Activated CD4-positive, alpha-beta T cell treated with anti-CD3 and anti-CD28 coated beads for 24 hours (primary cell): ENCODE results near the gene USP54.
"Not testable (repeated sequence)": the region's sequence is repeated elsewhere in the genome, so short reads cannot be mapped to it uniquely, and the experiment has no call there.

Source experiments
- DNase-seq, 2 donors: peaks; one replicate each; pipeline ENCODE4 v3.0.0-alpha.2; 2020; ENCODE audit warnings: low read depth in 2 of 2

USP54 gene

GRCh38 chr10:73590881-73591799 lies at the start of gene USP54:
Gene USP54 (minus strand): TSS chr10:73591342. CDS start chr10:73575658, 15,684 bp downstream.
- DNase-seq = no peak

DNA sequence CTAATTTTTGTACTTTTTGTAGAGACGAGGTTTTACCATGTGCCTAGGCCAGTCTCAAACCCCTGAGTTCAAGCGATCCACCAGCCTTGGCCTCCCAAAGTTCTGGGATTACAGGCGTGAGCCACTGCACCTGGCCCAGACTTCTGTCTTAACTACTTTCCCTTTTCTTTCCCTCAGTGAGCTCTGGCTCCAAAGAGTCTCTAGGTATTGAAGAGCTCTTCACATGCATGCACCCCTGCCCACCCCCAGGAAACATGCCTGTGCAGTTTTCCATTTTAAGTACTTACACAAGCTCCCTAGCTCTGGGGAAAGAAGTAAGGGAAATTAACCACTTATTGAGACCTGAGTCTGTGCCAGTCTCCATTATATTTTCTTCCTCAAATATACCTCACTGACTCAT lies 48.1 kb upstream of the USP54 start:
- no peak for DNase-seq

GRCh38 chr10:73635781-73636180 lies 44.6 kb upstream of the USP54 start:
- no peak for DNase-seq

DNA sequence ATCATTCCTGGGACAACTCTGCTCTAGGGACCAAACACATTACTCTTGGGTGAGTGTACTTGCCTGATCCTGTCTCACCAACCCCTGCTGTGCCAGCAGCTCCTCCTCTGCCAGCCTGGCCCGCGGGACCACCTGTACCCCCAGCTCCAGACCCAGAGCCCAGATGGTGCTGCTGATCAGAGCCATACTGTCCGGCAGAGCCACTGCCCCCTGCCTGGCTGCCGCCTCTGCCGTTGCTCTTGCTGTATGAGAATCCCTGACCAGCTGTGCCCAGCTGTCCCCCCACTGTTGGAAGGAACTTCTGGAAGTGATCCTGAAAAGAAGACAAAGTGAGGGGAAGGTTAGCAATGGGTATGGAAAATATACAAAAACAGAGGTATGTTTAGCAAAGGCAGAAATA lies 43.3 kb upstream of the USP54 start:
- no peak for DNase-seq

GRCh38 chr10:73629165-73629564 lies 38.0 kb upstream of the USP54 start:
- DNase-seq = no peak

- no peak for DNase-seq
These were observed 37.3 kb upstream of the USP54 start for GRCh38 chr10:73628405-73628804.

DNA sequence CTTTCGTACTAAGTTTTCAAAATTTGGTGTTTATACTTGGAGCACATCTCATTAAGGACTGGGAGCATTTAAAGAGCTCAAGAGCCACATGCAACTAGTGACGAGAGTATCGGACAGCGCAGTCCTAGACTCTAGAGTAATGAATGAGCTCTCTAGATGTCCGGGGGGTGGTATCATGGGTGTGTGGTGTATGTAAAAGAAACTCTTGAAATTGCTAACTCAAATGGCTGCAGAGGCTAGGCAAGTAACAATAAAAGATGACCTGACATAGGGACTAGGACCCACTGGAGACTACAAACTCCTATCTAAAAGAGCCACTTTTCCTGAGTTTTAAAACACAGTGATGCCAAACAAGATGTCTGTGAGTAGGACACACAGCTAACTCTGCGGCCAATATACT lies 36.2 kb upstream of the USP54 start:
- DNase-seq = no peak

DNA sequence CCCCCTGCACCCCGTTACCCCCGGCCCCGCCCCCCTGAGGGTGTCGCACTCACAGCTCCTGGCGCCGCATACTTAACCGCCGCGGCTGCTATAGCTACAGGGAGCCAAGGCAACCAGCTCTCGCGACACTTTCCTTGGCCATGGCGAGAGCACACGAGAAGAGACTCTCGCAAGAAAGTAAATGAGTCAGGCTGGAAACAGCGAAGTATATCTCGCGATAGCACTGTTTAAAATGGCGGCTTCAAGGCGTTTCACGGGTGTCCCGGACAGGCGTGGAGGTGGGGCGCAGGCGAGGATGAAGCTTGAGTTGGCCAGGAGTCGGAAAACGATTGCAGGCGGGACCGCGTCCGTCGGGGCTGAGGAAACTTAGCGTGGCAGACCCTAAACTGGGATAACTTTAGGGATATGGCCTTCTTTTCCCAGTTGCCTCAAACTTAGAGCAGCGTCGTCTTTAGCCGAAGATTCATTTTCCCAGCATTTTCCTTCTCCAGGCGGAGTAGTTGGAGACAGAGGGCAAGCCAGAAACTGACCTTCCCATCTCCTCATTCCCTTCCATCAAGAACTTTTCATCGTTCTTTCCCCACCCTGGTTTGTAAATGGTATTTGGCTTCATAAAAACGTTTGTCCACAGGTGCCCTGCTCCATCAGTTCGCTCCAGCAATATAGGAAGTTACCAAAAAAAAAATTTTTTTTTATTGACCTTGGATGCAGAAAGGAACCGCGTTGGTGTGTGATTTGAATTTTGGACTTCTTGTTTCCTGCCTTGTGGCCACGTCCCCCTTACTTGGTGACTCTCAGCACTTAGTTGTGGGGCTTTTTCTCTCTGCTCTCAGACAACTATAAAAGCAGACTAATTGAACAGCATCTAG lies 35.0 kb upstream of the USP54 start:
- peak; percentile 84 to 87 for DNase-seq

- no peak for DNase-seq
These were observed 34.1 kb upstream of the USP54 start for GRCh38 chr10:73625004-73625883.

GRCh38 chr10:73623056-73623455 lies 31.9 kb upstream of the USP54 start:
- DNase-seq = no peak

- DNase-seq = not testable (repeated sequence)
These were observed 29.8 kb upstream of the USP54 start for GRCh38 chr10:73620974-73621373.

GRCh38 chr10:73617143-73617542 lies 26.0 kb upstream of the USP54 start:
- DNase-seq = not testable (repeated sequence)

GRCh38 chr10:73614720-73615119 lies 23.6 kb upstream of the USP54 start:
- no peak for DNase-seq

- no peak for DNase-seq
These were observed 18.0 kb upstream of the USP54 start for GRCh38 chr10:73609116-73609515.

- no peak for DNase-seq
These were observed 10.4 kb upstream of the USP54 start for GRCh38 chr10:73601486-73601921.

DNA sequence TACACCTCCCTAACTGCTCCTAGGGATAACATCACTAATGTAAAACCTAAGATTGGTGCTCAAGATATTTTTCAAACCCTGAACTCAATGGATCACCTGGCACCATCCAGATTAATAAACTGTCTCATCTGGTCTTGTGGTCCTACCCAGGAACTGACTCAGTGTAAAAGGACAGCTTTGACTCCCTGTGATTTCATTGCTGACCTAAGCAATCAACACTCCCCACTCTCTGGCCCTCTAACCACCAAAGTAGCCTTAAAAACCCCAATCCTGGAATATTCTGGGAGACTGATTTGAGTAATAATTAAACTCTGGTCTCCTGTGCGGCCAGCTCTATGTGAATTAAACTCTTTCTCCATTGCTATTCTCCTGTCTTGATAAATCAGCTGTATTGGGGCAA lies 6.2 kb upstream of the USP54 start:
- no peak for DNase-seq

DNA sequence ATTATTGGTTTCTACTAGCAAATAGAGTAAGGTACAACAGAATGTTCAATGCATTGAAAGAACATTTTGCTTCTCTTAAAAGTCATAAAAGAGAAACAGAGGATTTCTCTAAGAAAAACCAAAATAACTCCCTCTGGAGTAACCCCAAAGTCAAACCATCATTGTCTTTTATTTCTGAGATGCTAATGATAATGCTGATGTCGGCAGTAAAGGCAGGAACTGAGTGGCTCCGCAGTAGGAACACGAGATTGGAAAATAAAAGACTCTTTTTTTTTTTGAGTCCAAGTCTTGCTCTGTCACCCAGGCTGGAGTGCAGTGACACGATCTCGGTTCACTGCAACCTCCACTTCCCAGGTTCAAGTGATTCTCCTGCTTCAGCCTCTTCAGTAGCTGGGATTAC lies 2.7 kb upstream of the USP54 start:
- DNase-seq = no peak

GRCh38 chr10:73593110-73593509 lies 2.0 kb upstream of the USP54 start:
- DNase-seq = no peak

GRCh38 chr10:73591935-73592699 lies 975 bp upstream of the USP54 start:
- DNase-seq = no peak

DNA sequence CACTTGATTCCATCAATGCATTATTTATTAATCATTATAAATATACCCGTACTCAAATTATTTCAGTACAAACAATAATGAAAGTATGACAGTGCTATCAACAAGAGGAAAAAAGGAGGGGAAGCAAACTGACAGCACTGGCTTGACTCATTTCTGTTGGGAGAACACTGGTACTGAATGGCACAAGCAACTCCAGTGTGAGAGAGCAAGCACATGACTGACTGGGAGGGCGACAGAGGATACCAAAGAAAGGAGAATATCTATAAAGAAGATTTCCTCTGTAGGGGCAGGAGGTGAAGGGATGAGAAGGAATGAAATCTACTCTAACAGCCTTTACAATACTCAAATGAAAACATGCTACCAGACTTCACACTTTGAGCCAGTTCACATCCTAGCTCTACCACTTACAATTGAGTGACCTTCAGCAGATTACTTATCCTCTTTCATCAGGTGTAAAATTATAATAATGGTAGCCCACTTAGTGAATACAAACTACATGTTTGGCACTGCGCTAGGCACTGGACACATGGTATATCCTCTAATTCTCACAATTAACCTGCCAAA lies 1.5 kb downstream of the USP54 start:
- no peak for DNase-seq

GRCh38 chr10:73588656-73589055 lies 2.5 kb downstream of the USP54 start:
- DNase-seq = no peak
